Stimulated activated CD4-positive, alpha-beta T cell treated with anti-CD3 and anti-CD28 coated beads, TNF-alpha, amount 100 ng/mL, for 24 hours (primary cell): ENCODE results near the gene TTC28.

Experiments used
- DNase-seq, 3 experiments: peaks; one replicate each; pipeline ENCODE4 v3.0.0-alpha.2; 2020; ENCODE audit warnings: low read depth in 3 of 3

Gene TTC28

DNA sequence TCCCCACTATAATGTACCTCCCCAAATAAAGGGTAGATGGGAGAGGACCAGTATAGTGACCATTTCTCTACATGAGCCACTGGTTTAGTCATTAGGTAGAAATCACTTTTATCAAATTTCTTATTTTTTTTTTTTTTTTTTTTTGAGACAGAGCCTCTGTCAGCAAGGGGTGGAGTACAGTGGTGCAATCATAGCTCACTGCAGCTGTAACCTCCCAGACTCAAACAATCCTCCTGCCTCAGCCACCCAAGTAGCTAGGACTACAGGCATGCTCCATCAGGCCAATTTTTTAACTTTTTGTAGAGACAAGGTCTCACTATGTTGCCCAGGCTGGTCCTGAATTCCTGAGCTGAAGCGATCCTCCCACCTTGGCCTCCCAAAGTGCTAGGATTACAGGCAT is 322.4 kb downstream of the TTC28 start:
- no peak for DNase-seq

- no peak for DNase-seq
Measured at GRCh38 chr22:28351476-28351875, 328.2 kb downstream of the TTC28 start.

DNA sequence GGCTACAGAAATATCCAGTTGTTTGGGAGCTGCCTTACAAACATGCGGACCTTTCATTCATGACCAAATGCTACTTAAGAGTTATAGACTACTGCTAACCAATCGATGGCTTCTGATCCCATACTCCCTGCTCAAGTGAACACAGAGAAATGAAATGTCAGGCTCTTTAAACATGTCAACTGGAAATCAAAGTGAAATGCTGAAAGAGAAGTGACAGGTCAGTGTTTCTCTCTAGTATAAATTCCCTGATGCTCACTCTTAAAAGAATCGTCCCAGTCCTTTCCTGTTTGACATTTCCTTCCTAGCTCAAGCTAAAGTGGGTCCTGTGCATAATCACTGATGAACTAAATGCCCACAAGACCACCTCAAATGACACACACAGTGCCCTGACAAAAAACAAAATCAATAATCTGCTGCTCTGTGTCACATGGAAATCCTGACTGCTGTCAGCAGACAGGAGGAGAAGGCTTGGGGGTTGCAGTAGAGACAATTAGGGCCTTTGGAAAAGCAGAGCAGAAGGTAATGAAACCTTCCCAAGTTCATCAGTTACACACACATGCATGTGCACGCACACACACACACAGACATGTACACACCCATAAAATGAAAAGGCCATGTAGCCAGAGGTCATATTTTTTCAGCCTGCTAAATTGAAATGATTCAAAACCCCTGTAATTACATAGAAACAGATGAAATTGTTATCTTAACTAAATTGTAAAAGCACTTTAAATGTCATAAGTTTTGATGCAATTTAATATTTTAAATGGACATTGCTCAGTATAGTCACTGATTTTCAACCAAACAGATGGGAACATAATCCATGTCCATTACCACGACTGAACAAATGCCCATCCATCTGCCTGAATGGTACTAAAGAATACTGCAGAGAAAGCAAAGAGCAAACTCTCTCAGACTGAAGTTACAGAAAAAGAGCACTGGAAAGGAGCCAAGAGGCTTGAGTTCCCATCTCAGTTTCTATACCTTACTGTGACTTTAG is 330.7 kb downstream of the TTC28 start:
- no peak for DNase-seq

DNA sequence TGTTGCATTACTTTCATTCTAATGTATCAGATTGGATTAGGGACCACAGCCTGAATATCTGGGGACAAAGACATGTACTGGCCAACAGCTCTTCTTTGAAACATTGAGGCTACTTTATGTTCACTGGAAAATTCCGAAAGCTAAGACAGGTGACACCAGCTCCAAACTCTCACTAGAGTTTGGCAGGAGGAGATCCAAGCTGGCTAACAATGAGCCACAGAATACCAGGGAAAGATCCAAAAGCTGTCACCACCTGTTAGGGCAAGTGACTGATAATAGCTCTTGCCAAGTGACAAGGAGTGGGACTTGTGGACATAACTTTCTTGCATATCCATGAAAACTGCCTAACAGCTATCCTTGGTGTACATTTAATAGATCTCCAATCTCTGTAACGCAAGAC is 333.3 kb downstream of the TTC28 start:
- DNase-seq, result no peak

- no peak for DNase-seq
Measured at GRCh38 chr22:28344918-28345703, 334.5 kb downstream of the TTC28 start.

DNA sequence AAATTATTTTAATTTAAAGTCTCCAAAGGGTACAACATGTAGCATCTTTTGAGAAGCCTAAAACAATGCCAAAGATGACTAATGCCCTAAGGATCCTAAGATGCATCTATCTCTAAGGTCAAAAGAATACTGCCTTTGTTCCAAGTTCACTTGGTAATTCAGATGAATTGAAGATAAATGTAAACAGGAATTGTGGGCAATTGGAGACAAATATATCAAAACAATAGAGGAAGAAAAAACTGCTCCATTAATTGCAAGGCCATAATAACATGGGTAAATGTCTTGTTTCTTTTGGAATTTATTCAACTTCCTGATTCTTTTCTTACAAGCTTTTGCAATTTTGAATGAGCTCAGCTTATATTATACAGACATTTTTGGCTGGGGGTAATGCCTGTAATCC is 338.6 kb downstream of the TTC28 start:
- no peak for DNase-seq

DNA sequence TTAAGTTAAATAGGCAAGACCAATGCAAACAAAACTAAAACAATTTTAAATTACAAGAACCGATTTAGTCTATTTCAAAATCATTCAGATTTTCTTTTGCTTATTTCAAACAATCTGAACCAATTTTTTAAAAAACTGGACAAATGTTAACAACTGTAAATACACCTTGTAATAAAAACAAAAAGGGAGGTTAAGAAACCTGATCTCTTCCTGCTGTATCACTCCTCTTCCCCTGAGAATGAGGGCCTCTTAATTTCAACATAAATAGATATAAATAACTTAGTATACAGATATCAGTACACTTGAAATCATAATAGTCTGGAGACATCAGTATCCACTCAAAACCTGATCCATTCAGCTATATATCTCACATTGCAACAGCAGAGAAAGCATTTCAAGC is 346.6 kb downstream of the TTC28 start:
- no peak for DNase-seq

- no peak for DNase-seq
Measured at GRCh38 chr22:28332410-28332809, 347.2 kb downstream of the TTC28 start.

DNA sequence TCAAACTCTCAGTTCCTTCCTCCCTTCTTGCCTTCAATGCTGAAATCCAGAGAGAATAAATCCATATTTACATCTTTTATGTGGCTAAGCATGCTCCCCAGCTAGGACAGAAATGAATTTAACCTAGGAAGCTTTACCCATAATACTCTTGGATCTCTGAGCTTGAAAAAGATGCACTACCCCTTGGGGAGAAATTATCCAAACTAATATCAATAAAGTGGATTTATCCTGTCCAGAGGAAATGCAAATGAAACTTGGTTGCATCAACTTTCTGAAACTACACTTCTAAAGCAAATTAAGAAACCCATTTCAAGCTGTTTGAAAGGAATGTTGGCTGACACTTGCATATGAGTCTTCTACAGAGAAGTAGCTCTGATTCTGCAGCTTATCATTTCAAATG is 347.9 kb downstream of the TTC28 start:
- no peak for DNase-seq

- DNase-seq, result no peak
Measured at GRCh38 chr22:28329186-28330073, 350.2 kb downstream of the TTC28 start.

DNA sequence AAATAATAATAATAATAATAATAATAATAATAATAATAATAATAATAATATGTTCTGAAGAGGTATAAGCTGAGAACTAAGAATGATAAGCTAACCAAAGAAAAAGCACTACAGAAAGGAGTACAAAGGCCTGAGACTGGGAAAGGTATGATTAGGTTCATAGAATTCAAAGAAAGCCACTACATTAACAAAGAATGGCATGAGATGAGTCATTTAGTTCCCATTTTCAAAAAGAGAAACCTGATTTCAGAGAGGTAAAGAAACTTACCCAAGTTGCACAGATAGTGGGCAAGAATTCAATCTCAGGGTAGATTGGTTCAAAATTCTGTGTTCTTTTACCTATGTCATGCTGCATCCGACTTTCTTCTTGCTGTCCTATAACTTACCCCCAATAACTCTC is 350.9 kb downstream of the TTC28 start:
- no peak for DNase-seq

DNA sequence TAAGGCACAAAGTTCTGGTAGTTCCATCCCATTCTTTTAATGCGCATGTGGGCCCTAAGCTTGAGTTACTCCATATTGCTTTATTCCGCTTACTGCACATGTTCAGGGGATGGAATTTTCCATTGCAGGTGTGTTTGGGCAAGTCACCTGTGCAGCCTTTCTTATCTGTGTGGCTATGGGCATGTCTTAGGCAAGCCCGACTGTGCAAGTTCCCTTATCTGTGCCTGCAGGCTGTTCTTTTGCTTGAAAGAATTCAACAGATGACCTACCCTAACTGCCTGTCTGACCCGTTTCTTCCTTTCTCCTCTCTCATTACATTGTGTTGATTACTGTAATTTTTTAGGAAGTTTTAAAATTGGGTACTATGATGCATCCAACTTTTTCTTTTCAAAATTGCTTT is 363.6 kb downstream of the TTC28 start:
- DNase-seq, result no peak

DNA sequence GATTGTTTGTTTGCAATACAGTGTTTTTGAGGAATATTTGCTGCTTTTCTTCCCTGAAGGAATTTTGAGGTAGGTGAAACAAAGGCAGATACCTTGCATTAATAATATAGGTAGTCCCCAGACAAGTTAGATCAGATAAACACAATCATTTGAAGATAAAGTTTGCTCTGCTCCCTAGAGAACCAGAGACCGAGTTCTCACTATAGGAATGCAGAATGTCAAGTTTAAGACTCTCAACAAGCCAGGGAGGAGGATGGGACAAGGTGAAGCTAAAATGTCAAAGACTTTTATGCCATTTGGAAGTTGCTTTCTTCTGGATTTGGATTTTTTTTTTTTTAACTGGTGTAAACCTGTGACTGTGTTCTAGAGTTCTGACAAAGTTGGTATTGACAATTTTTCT is 364.7 kb downstream of the TTC28 start:
- no peak for DNase-seq

DNA sequence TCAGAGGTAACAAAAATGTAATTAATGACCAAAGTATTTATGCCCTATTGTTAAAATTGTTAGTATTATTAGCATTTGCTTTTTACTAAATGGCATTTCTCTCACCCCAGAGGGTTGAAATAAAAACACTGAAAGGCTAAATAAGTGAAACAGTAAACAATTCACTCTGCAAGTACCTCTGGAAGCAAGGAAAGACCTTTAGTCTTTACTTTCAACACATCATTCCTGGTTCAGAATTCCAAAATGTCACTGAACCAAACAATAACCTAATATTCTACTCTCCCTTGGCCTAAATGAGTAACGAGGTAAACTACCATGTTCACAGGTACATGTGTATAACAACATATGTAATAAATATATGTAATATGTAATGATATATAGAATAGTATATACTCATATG is 369.3 kb downstream of the TTC28 start:
- no peak for DNase-seq

DNA sequence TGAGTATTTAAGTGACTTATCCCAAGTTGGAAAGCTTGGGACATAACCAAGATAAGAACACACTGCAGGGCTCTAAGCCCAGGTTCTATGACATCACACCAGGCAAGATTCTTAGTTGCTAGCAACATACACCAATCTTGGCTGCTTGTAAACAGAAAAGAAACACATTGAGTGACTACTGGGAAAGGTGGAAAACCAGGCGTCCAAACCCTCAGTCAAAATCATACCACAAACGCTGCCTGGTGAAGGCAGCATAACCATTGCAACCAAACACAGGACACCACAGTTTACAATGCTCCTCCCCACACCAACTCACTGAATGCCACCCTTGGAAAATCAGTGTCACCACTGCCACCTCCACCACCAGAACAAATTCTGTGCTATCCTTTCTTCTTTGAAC is 379.9 kb downstream of the TTC28 start:
- no peak for DNase-seq

DNA sequence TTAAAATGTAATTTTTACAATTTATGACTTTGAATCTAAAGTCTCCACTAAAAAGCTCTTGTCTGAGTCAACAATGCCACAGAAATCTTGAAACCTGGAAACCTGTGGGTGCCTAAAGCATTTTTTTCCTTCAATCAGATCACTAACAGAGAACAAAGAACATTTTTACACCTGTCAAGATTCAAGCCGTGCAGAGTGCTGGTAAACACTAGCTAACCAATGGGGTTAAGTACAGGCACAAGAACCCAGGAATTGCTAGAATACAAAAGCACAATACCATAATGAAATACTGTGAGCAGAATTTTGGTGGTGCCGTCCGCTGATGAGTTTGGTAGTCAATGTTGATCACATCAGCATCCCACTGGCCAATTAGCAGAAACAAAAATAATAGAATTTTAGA is 380.3 kb downstream of the TTC28 start:
- DNase-seq, result no peak

DNA sequence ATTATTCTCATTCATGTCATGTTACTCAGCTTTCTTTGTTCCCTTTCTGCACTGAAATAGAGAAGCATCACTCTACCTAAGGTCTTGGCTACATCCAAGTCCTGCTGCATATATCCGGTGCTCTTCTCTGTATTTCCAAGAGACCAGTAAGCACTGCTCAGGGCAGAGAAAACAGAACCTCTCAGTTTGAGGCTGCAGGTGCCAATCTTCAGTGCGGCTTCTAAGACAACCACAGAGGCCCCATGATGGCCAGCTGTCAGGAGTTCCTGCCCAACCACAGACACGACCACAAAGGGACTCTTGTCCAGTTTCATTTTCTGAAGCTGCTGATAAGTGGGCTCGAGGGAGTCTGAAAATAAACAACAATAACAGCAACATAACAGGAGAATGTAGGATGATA is 382.1 kb downstream of the TTC28 start:
- DNase-seq, result no peak

DNA sequence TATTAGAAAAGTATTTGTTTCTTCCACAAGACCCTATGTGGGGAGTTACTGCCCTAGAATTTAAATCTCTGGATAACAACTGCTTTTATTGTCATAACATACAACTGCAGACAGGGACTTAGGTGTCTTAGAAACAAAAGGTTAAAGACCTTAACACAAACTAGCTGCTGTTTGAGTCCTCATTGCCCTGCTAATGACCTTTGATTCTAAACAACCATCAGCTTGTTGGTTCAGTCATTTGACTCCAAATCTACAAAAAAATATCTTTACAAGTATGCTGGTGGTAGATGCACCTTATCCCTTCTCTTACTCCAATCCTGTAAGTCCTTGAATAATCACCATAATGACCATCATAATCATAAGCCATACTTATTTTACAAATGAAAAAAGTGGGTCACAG is 383.2 kb downstream of the TTC28 start:
- no peak for DNase-seq

DNA sequence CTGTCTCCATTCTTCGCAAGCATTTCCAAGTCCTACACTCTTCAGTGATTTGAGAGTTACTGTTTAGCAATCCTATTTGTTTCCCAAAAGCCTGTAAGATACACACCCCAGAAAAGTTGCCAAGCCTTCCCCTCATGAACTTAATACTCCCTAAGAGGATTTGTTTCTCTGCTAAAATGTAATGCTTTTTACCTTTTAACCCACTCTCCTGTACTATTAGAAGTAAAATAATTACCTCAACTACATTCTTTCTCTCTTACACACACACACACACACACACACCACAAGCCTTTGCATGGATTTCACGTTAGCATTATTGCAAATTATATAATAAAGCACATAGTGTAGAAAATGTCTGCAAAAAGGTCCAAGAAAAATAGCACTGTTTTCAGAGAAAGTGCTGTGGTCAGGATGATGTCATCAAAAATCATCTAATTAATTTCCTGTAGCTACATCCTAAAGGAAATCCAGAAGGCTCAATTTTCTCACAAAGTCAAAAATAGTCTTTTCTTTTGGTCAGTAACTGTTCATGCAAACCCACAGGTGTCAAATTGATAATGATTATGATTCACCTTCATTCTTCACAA is 396.5 kb downstream of the TTC28 start:
- no peak for DNase-seq

- DNase-seq, result no peak
Measured at GRCh38 chr22:28282405-28283067, 397.1 kb downstream of the TTC28 start.

- no peak for DNase-seq
Measured at GRCh38 chr22:28279888-28280287, 399.8 kb downstream of the TTC28 start.
